Panc1 (cell line): ENCODE results near the gene GPLD1.

Experiments used
- POLR2AphosphoS5 ChIP-seq: IDR thresholded peaks from 2 replicates; pipeline ENCODE4 v1.6.1; 2012; ENCODE audit warnings: mild to moderate bottlenecking, low read depth, low read length, moderate library complexity
- REST ChIP-seq, 2 experiments: IDR thresholded peaks; 2 replicates each; pipeline ENCODE4 v1.6.1; 2011 to 2012; ENCODE audit warnings: low read depth in 2 of 2, control low read depth in 1 of 2, low read length in 1 of 2, mild to moderate bottlenecking in 1 of 2, moderate library complexity in 1 of 2; ENCODE audit not compliant: insufficient read depth in 1 of 2
- SIN3A ChIP-seq: IDR thresholded peaks from 2 replicates; pipeline ENCODE4 v1.6.1; 2012; ENCODE audit warnings: low read depth, mild to moderate bottlenecking, low read length, moderate library complexity, borderline replicate concordance; ENCODE audit not compliant: insufficient read depth
- TCF7L2 ChIP-seq: IDR thresholded peaks from 2 replicates; pipeline ENCODE4 v1.6.1; 2011; ENCODE audit warnings: mild to moderate bottlenecking, low read depth, low read length, inconsistent platforms
- TF ChIP-seq, protein P1 (sequence below): fragments of 450-650 bp; IDR thresholded peaks from 2 replicates; pipeline ENCODE4 v1.5.1; 2017; ENCODE audit warnings: mild to moderate bottlenecking

DNA sequence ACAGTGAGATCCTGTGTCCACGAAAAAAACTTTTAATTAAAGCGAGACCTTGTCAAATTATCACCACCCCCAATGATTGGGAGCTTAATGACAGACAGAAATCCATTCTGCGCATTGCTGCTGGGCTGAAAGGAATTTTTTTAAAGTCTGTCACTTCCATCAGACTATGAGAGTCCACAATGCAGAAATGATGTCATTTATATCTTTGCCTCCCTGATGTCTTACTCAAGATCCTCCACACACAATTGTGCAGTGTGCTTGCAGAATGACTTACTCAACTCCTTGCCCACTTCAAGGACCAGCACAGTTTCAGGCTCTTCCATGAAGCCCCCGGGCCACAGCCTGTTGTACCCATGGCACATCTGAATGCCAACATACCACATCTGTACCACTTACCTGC is 41.0 kb downstream of the GPLD1 start:
- TF ChIP-seq, protein P1, sequence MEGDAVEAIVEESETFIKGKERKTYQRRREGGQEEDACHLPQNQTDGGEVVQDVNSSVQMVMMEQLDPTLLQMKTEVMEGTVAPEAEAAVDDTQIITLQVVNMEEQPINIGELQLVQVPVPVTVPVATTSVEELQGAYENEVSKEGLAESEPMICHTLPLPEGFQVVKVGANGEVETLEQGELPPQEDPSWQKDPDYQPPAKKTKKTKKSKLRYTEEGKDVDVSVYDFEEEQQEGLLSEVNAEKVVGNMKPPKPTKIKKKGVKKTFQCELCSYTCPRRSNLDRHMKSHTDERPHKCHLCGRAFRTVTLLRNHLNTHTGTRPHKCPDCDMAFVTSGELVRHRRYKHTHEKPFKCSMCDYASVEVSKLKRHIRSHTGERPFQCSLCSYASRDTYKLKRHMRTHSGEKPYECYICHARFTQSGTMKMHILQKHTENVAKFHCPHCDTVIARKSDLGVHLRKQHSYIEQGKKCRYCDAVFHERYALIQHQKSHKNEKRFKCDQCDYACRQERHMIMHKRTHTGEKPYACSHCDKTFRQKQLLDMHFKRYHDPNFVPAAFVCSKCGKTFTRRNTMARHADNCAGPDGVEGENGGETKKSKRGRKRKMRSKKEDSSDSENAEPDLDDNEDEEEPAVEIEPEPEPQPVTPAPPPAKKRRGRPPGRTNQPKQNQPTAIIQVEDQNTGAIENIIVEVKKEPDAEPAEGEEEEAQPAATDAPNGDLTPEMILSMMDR: no peak
- TF ChIP-seq POLR2AphosphoS5 (no peak), REST (IDR thresholded peaks at IDR 0.05; ENCODE audit: insufficient read depth in 1 of 2, low read depth in 2 of 2, low read length in 1 of 2) (no peak), SIN3A (no peak), TCF7L2 (no peak)
